Measurements from ENCODE around the gene TCP1.
"Not testable (repeated sequence)": the region's sequence is repeated elsewhere in the genome, so short reads cannot be mapped to it uniquely, and the experiment has no call there.

TCP1 gene

DNA sequence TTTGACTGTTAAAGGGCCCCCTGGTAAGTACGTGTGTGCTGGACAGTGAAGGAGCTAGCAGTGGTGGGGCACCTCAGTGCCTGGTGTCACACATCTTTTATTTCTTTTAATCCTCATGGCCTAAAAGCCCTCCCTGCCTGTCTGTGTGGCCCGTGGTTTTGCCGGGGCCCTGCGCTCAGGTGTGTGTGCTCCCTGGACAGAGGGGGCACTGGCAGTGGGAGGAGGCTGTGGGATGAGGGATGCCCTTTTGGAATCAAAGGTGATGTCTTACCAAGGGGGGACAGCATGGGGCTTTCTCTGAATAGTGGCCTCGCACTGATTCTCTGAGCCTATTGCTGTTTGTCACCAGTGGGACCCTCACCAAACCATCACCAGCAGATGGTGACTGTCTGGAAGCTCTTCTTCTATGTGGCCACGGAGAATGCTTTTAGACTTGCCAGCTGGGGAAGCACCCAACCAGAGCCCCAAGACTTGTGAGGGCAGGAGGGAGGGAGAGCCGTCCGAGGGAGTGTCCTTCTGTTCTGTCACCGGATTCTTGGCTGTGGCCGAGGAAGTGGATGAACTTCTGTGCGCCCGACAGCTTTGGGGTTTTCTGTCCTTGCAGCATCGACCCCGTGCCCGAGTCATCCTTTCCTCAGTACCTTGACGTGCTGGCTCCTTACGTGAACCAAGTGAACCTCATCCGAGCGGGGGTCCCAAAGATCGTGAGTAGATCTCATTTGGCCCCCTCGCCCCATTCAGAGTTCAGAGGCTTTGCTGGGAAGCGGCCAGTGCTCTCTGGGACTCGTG, 28.7 kb upstream of the TCP1 start:
- DNase-seq (ENCODE audit: low spot score) = no peak

DNA sequence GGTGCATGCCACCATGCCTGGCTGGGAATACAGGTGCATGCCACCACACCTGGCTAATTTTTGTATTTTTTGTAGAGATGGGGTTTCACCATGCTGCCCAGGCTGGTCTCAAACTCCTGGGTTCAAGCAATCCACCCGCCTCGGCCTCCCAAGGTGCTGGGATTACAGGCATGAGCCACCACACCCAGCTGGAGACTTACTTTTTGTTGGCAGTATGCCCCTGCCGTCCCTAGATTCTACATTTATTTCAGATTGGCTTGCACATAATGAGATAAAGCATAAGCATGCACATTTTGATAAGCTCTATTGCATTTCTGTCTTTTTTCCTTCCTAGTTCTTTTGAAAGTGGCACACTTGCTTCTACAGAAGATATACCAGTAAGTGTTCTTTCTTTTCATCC, 27.4 kb upstream of the TCP1 start:
- DNase-seq (ENCODE audit: low spot score) = not testable (repeated sequence)

DNA sequence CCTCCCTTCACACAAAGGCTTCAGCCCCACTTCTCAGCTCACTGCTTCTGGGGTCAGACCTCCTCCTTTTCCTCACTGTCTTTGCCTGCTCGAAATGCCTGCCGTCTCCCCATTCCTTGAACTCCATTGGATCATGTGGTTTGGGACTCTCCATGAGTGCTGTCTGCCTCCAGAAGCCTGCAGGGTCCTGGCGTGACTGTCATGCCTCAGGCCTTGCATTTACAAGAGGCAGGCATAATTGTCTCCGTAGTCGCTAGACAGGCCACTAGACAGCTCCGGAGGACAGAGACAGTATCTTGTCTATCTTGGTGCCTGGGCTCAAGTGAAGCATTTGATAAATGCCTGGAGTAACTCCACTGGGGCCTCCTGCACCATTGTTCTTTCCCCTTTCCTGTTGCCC, 26.0 kb upstream of the TCP1 start:
- DNase-seq (ENCODE audit: low spot score) = no peak

DNA sequence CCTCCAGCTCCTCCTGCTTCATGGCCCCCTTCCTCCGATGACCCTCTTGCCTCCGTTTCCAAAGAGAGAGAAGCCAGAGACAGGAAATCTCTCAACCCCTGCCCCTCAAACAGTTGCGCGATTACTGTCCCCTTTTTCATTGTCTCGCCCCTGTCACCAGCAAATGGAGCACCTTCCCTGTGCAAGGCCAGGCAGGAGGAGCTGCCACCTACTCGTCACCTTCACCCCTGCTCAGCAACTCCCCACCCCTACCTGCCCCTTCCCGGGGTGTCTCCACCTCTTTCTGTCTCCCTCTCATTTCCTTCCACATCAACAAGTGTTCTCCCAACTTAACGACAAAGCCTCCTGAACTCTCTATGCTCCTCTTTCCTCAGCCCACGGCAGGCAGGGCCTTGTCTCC, 24.4 kb upstream of the TCP1 start:
- no peak for DNase-seq (ENCODE audit: low spot score)

DNA sequence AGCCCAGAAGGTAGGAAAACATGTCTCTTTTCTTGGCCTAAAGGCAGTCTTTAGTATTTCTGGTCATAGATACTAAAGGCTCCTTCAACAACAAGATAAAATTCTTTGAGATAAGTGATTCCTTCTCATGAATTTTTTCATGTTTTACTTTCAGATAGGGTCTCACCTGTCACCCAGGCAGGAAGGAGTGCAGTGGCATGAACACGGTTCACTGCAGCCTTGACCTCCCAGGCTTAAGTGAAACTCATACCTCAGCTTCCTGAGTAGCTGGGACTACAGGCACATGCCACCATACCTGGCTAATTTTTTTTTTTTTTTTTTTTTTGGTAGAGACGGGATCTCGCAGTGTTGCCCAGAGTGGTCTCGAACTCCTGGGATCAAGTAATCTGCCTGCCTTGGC, 19.7 kb upstream of the TCP1 start:
- no peak for DNase-seq (ENCODE audit: low spot score)

DNA sequence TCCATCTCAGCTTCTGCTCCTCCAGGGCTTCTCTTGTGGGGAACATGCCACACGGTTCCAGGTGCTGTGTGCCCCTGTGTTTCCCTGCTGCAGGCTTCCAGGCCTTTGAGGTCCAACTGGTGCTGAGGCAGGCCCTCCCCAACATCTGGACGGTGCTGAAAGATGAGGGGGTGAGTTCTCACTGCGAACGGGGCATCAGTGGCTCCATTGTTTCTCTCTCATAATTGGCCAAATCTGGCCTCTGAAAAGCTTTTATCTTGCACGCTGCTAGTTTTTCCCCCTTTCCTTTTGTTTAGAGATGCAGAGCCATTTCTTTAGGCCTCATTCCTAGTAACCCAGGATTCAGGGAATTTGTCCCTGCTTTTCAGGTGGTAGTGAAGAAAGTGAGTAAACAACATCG, 19.2 kb upstream of the TCP1 start:
- DNase-seq (ENCODE audit: low spot score) = no peak

DNA sequence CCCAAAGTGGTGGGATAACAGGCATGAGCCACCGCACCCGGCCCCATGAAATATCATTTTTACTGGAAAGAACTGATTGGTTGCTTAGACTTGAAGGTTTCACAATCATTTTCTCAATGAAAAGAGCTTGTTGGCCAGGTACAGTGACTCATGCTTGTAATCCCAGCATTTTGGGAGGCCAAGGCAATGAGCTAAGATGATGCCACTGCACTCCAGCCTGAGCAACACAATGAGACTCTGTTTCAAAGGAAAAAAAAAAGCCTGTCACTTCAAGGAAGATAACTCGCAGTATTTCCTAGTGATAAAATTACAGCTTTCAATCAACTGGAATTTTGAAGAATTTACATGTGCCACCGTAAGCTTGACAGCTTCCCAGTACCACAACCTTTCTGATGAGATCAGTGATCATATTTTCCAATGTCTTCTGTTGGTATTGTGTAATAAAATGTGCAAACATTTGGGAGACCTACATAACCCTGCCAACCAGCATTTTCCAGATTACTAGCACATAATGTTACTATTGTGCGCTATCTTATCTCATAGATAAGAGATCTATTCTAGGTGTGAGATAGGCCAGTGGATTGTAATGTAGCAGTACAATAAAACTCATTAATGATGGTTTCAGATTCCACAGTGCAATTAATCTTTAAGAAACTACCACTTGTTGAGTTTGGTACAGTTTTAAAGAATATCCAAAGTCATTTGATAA, 17.9 kb upstream of the TCP1 start:
- DNase-seq (ENCODE audit: low spot score) = peak; percentile 78

DNA sequence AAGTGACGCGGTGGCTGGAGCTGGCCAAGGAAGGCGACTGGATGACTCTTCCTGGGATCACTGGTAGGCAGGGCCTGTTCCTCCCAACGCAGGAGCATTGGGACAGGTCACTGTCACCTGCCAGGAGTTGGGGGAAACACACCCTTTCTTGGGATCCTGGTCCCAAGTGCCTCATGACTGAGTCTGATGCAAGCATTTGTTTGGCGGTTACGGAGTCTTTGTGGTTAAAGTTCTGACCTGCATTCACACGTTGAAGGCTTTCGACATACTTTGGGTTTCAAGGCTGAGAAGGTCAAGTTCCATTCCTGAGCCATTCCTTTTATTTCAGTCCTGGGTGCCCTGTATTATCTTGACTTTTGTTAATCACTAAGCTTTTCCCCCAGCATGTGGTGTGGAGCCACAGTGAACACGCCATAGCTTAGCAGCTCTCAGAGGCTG, 16.6 kb upstream of the TCP1 start:
- DNase-seq (ENCODE audit: low spot score) = peak; percentile 71

DNA sequence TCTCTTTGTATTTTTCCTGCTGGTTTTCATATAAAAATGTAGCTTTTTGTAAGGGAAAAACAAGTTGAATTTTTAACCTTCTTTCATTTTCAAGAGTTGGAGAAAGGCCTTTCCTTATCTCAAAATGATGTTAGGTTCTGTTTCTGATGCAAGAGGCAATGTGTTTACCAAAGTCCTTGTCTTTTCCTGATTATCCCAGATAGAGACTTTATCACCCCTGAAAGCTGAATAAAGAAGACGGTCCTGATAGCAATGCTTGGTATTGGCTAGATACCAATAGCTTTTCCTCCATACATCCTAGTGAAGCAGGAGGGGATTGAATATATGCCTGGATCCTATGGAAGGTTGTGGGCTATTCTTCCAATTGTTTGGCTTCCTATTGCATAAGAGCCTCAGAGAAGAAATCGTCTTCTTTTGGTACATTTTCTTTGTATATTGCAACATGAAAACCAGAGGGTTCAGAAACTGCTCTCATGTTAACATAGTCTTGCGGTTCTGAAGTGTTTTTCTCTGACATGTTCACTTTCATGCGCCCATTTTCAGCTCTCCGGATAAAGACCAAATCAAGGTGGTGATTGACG, 16.1 kb upstream of the TCP1 start:
- no peak for DNase-seq (ENCODE audit: low spot score)

DNA sequence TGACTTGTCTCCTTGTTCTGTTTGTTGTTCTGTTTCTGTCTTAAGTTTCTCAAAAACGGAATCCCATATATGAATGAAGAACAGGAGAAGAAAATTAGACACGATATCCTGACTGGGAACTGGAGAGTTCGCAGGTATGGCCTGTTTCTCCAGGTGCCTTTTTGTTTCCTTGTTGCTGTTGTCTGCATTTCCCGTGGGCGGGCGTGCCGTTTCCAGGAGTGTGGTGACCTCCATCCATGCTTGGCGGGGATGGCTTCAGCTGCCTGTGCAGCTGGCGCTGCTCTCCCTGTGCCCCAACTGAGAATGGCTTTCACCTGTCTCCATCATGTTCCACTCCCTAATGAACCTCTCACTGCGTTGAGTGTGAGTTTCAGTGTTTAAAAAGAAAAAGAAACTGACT, 15.1 kb upstream of the TCP1 start:
- no peak for DNase-seq (ENCODE audit: low spot score)

DNA sequence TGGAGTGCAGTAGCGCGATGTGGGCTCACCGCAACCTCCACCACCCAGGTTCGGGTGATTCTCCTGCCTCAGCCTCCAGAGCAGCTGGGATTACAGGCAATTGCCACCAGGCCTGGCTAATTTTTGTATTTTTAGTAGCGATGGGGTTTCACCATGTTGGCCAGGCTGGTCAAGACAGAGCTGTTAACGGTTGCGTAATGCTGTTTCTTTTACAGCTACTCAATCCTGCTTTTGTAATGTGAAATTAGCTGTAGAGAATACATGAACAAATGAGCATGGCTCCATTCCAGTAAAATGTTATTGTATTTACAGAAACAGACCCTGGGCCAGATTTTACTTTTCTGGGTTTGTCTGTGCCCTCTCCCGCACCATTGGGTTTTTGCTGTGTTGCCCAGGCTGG, 12.5 kb upstream of the TCP1 start:
- DNase-seq (ENCODE audit: low spot score) = no peak

DNA sequence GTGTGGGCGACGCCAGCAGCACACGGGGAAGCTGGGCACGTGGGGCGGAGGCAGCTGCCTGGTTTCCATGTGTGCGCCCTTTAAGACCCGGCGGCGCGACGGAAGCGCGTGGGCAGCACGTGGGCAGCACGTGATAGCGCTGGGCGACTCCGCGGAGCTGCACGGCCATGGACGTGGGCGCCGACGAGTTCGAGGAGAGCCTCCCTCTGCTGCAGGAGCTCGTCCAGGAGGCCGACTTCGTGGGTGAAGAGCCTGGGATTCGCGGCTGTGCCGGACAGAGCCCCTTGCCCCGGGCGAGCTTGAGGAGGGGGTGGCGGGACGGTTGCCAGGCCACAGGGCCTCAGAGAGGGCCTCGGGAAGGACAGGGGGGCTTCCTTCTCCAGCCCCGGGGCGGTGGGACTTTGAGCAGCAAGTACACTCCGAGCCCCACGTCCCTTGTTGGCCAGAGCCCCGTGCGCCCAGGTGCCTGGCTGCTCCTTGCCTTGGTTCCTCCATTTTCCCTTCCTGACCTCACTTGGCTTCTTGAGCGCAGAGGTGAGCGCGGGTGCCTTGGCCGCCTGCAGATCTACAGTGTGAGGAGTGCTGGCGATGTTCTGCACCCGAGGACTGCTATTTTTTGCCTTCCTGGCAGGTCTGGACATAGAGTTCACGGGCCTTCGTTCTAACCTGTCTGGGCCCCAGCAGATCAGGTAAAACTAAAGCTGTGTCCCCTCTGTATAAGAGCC, 10.9 kb upstream of the TCP1 start, which contains the start of gene PNLDC1:
TSS of gene PNLDC1 (plus strand) at position 136 of the 725 bp plus-strand sequence. CDS start at position 168, 32 bp downstream.
- DNase-seq (ENCODE audit: low spot score) = no peak

DNA sequence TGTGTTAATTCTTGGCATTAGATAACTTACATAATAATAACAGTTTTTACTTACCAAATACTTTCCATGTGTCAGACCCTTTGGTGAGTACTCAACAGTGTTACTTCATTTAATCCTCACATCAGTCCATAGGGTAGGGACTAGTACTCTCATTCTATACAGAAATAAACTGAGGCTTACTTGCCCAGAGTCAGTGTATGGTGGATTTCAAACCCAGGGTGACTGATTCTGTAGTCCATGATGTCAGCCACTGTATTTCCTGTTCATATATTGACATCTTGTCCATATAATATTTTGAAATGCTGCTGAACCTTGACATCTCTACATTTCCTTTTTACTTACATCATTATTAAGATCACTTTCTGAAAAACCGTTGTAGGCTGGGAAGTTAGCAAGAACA, 8.2 kb upstream of the TCP1 start:
- no peak for DNase-seq (ENCODE audit: low spot score)

DNA sequence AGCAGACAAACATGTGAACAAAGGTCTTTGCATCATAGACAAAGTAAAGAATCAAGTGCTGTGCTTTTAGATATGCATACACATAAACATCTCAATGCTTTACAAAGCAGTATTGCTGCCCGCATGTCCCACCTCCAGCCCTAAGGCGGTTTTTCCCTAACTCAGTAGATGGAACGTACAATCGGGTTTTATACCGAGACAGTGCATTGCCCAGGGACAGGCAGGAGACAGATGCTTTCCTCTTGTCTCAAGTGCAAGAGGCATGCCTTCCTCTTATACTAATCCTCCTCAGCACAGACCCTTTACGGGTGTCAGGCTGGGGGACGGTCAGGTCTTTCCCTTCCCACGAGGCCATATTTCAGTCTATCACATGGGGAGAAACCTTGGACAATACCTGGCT, 5.6 kb upstream of the TCP1 start:
- DNase-seq (ENCODE audit: low spot score) = not testable (repeated sequence)

DNA sequence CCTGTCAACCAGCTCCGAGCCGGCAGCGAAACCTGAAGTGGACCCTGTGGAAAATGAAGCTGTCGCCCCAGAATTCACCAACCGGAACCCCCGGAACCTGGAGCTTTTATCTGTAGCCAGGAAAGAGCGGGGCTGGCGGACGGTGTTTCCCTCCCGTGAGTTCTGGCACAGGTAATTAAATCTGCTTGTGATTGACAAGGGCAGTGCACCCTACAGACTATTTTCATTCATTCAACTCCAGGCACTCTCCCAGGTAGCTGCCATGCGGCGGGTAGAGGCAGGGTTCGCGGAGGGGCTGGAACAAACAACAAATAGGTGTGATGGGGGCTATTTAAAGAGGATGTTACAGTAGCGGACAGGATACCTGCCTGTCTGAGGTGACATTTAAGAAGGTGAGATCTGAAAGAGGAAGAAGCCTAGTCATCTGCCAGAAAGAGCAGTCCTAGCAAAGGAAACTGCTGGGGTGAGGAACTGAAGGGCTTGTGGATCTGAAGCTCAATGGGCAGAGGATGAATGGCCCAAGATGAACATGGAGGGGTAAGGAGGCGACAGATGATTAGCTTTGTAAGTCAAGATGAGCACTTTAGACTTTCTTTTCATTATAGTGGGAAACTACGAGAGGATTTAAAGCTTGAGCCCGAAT, 1.7 kb upstream of the TCP1 start:
- no peak for DNase-seq (ENCODE audit: low spot score)

DNA sequence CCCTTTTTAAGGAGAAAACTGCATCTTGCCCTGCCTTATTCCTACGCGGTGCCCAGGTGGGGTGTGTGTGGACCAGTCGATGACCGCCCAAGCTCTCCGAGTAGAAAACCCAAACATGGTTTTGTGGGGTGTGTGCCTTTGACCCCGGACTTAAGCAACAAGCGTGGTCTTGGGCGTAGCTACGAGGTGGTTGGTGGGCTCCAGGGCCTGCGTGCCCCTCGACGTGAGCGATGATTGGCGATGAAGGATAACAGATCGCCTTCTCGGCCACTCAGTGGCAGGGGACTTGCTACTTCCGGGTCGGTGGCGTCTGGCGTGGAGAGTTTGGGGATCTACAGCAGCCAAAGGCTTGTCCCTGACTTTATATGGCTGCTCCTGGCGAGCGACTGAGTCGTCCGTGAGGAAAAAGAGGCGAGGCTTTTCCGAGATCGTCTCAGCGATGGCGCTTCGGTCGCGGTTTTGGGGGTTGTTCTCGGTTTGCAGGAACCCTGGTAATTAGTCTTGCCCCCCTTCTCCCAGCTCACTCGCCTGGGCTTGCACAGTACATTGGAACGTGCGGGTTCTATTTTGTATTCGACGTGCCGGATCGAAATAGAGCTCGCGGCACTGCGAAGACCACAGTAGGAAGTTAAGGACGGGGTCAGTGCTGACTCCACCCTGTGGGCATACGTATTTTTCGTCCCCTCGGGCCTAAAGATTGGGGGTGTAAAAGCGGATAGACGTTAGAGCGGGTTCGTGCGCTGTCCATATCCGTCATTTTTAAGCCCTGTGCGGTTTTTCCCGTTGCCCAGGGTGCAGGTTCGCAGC, 950 bp upstream of the TCP1 start, which contains the start of gene MRPL18:
TSS of gene MRPL18 (plus strand) at position 319 of the 807 bp plus-strand sequence. CDS start at position 440, 121 bp downstream.
- DNase-seq (ENCODE audit: low spot score) = peak; percentile 98

DNA sequence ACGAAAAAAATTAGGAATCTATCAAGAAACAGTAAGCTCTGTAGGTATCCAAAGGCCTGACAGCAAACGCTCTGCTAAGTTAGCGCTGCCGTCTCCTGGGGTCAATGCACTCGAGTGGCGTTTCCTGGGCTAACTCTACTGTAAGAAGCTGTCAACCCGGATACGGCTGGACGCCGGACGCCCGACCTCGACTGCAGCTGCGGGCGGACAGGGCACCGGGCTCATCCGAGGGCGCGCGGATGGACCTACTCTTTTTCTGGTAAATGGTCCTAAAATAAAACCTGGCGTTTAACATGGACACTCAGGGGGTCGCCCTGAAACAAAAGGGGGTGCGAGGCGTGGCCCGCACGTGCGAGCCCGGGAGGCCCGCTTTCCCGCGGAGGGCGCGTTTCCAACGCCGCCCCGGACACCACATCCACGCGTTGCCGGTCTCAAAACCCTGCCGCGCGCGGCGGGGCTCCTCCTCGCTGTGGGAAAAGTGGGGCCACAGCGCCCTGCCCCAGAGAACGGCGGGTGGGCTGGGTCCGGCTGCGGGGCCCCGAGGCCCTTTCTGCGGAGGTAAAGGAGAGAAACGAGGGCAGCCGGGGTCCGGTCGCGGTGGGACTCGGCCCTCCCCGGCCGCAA, 537 bp downstream of the TCP1 start:
- DNase-seq (ENCODE audit: low spot score) = peak; percentile 68

DNA sequence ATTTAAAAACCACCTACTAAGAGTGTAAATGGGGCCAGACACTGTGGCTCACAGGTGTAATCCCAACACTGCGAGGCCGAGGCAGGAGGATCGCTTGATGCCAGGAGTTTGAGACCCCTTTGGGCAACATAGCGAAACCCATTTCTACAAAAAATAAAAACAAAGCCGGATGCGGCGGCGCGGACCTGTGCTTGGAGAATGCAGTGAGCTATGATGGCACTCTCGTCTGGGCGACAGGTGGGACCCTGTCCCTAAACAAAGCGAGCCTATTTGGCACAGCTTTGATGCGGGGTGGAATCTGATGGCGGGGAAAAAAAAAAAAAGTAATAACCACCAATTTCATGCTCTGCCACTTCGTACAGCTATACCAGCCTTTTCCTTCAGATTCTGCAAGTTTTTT, 1.1 kb downstream of the TCP1 start:
- no peak for DNase-seq (ENCODE audit: low spot score)

DNA sequence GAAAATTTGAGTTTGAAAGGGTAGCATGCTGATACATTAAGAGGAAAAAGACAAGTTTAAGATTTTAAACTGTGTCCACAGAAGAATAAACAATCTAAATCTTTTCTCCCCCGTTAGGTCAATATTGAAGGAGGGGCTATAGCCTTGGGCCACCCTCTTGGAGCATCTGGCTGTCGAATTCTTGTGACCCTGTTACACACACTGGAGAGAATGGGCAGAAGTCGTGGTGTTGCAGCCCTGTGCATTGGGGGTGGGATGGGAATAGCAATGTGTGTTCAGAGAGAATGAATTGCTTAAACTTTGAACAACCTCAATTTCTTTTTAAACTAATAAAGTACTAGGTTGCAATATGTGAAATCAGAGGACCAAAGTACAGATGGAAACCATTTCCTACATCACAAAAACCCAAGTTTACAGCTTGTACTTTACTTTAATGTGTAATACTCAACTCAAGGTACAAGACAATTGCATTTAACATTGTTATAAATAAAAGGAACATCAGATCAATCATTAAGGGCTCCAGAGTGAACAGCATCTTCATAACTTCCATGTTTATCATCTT, 10.8 kb downstream of the TCP1 start:
- no peak for DNase-seq (ENCODE audit: low spot score)

DNA sequence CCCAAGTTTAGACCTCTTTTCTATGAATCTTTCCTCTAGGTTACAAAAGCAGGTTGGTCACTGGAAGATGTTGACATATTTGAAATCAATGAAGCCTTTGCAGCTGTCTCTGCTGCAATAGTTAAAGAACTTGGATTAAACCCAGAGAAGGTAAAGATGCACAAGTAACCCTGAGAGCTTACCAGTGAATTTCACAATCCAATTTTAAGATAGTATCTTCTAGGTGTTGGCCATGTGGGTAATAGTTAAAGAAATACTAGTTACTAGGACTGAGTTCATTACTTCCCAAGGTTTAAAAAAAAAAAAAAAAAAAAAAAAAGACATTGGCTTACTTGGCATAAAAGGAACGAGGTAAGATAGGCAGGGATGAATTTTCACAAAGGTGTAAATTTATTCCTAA, 11.3 kb downstream of the TCP1 start:
- no peak for DNase-seq (ENCODE audit: low spot score)

Measured in HuH-7 (cell line).